ENCODE results near the gene CCDC78. TPM values are rescaled to one million over a fixed set of nuclear protein-coding genes. Genes with fewer than 3 reads are reported as not detected.

The CCDC78 gene
- total and polyA plus RNA-seq, 2 of the 13 experiments (the other 11 are each of a cell fraction or from before 2014, with no cell fraction given) = 0.53 to 1.5 TPM

GRCh38 chr16:760545-761343 is 34.5 kb upstream of the CCDC78 start, which contains the start of gene MSLN (continued):
- TF ChIP-seq ZNF414 (CRISPR knock-in tag; IDR thresholded peaks at IDR 0.05) (no peak), POGK (CRISPR knock-in tag; conservative IDR thresholded peaks at IDR 0.05) (no peak), PATZ1 (CRISPR knock-in tag; IDR thresholded peaks at IDR 0.05) (peak; percentile 38), DR1 (CRISPR knock-in tag; IDR thresholded peaks at IDR 0.05) (no peak), MXD3 (CRISPR knock-in tag; IDR thresholded peaks at IDR 0.05) (no peak), ZNF24 (IDR thresholded peaks at IDR 0.05) (no peak), ZNF724P (CRISPR knock-in tag; IDR thresholded peaks at IDR 0.05; ENCODE audit: borderline replicate concordance) (no peak), ISL2 (CRISPR knock-in tag; IDR thresholded peaks at IDR 0.05) (0 out of 2 replicates have a peak, but pooled peaks have one; percentile 12), GFI1 (CRISPR knock-in tag; IDR thresholded peaks at IDR 0.05; ENCODE audit: borderline replicate concordance) (0 out of 2 replicates have a peak, but pooled peaks have one; percentile 16), TEF (CRISPR knock-in tag; IDR thresholded peaks at IDR 0.05) (no peak), POLR2G (IDR thresholded peaks at IDR 0.05; ENCODE audit: low read depth, low read length) (0 out of 2 replicates have a peak, but pooled peaks have one; percentile 27), HMGXB4 (CRISPR knock-in tag; IDR thresholded peaks at IDR 0.05; ENCODE audit: borderline replicate concordance in 1 of 2, low read depth in 1 of 2) (peak in 1 of 2 experiments; percentile 40; a peak in 1 of 4 replicates), CC2D1A (CRISPR knock-in tag; IDR thresholded peaks at IDR 0.05) (no peak), ESRRA (CRISPR knock-in tag; IDR thresholded peaks at IDR 0.05; ENCODE audit: low read depth) (no peak), IRF2 (CRISPR knock-in tag; IDR thresholded peaks at IDR 0.05) (no peak), ZMAT5 (CRISPR knock-in tag; IDR thresholded peaks at IDR 0.05; ENCODE audit: borderline replicate concordance, low read depth) (no peak), KDM3A (CRISPR knock-in tag; IDR thresholded peaks at IDR 0.05; ENCODE audit: low read depth) (no peak), ZNF143 (CRISPR knock-in tag; IDR thresholded peaks at IDR 0.05) (0 out of 2 replicates have a peak, but pooled peaks have one; percentile 11)
